K562 (cell line): ENCODE measurements around the gene RNF166. TPM values are rescaled to one million over a fixed set of nuclear protein-coding genes. Genes with fewer than 3 reads are reported as not detected.
A peak's percentile ranks its signal among the peaks of the same experiment; 100 is the strongest.

Source experiments
- CC2D1A ChIP-seq: fragments of 450-650 bp; IDR thresholded peaks from 2 replicates; pipeline ENCODE4 v1.6.1; 2017; ENCODE audit warnings: mild to moderate bottlenecking
- ERF ChIP-seq: fragments of 450-650 bp; formaldehyde crosslinking; IDR thresholded peaks from 2 replicates; pipeline ENCODE4 v1.4.0; 2020; ENCODE audit warnings: mild to moderate bottlenecking, mixed read lengths
- GABPA ChIP-seq: fragments of 200-800 bp; sonication (Bioruptor generic); conservative IDR thresholded peaks from 2 replicates; pipeline ENCODE4 v1.6.1; 2016; ENCODE audit warnings: low read depth, missing genetic modification characterization, missing compliant biosample characterization
- MBD2 ChIP-seq: sonication (generic); IDR thresholded peaks from 2 replicates; pipeline ENCODE4 v1.6.1; 2016; ENCODE audit warnings: low read depth, borderline replicate concordance
- MTF1 ChIP-seq: fragments of 250-450 bp; sonication (Bioruptor Pico); IDR thresholded peaks from 2 replicates; pipeline ENCODE4 v1.9.0; 2021; ENCODE audit warnings: moderate library complexity, mild to moderate bottlenecking, inconsistent platforms, borderline replicate concordance
- POLR2A ChIP-seq: fragments of 450-650 bp; conservative IDR thresholded peaks from 2 replicates; pipeline ENCODE4 v1.6.1; 2016
- PRMT5 ChIP-seq: sonication (generic); formaldehyde crosslinking; IDR thresholded peaks from 2 replicates; pipeline ENCODE4 v1.5.0; 2020; ENCODE audit warnings: missing genetic modification reagents
- RERE ChIP-seq: sonication (generic); formaldehyde crosslinking; IDR thresholded peaks from 2 replicates; pipeline ENCODE4 v1.8.0; 2023; ENCODE audit warnings: missing genetic modification reagents, mild to moderate bottlenecking, borderline replicate concordance
- TCF3 ChIP-seq: sonication (generic); formaldehyde crosslinking; IDR thresholded peaks from 2 replicates; pipeline ENCODE4 v1.4.0; 2020; ENCODE audit warnings: mild to moderate bottlenecking, missing genetic modification reagents
- THRB ChIP-seq: fragments of 450-650 bp; formaldehyde crosslinking; conservative IDR thresholded peaks from 2 replicates; pipeline ENCODE4 v1.4.0; 2022; ENCODE audit warnings: mild to moderate bottlenecking, missing genetic modification characterization
- ZBTB17 ChIP-seq: fragments of 450-650 bp; formaldehyde crosslinking; IDR thresholded peaks from 2 replicates; pipeline ENCODE4 v1.4.0; 2020; ENCODE audit warnings: mild to moderate bottlenecking
- ZNF146 ChIP-seq: IDR thresholded peaks from one replicate; pipeline ENCODE4 v1.6.1; 2018; ENCODE audit warnings: missing compliant biosample characterization; ENCODE audit not compliant: unreplicated experiment
- ZNF224 ChIP-seq: sonication (generic); formaldehyde crosslinking; IDR thresholded peaks from 2 replicates; pipeline ENCODE4 v1.8.0; 2022; ENCODE audit warnings: mild to moderate bottlenecking, missing genetic modification reagents
- ZNF75A ChIP-seq: fragments of 450-650 bp; formaldehyde crosslinking; IDR thresholded peaks from 2 replicates; pipeline ENCODE4 v1.4.0; 2020; ENCODE audit warnings: mild to moderate bottlenecking
- polyA plus RNA-seq, 8 experiments: library from polyadenylated mRNA; depleted of rRNA in 4 of 8; stranded (reverse) in 5 of 8; unstranded in 3 of 8; fragments of >200 nt; fragmentation: Nextera tagmentation in 2 of 8; fragmentation: Illumina TruSeq in 1 of 8; extraction: Ambion mirVana in 2 of 8; extraction: Trizol in 1 of 8; gene quantifications; 2 replicates each; pipeline versions ENCODE4 v1.2.1 to v1.2.3, GENCODE V29; 2011 to 2014; ENCODE audit warnings: inconsistent platforms in 1 of 8, missing spikeins in 1 of 8
- total RNA-seq, 7 experiments: library from RNA; depleted of rRNA in 6 of 7; stranded (reverse); fragments of >200 nt in 6 of 7; fragmentation: Illumina TruSeq in 2 of 7; extraction: Trizol in 2 of 7; gene quantifications; 2 replicates each; pipeline versions ENCODE4 v1.2.1 to v1.2.3, GENCODE V29; 2011 to 2021; ENCODE audit warnings: low replicate concordance in 1 of 7
- TF ChIP-seq, protein P1 (sequence below), 2 experiments: fragments of 450-650 bp in 1 of 2; sonication (generic) in 1 of 2; formaldehyde crosslinking in 1 of 2; IDR thresholded peaks in 1 of 2; conservative IDR thresholded peaks in 1 of 2; 2 replicates each; pipeline versions ENCODE4 v1.6.1 to v1.8.1; 2016 to 2023; ENCODE audit warnings: mild to moderate bottlenecking in 2 of 2, moderate library complexity in 2 of 2, inconsistent platforms in 1 of 2, missing genetic modification reagents in 1 of 2
- TF ChIP-seq, protein P2 (sequence below), 3 experiments: fragments of 200-800 bp in 1 of 3; fragments of 250-450 bp in 1 of 3; fragments of 450-650 bp in 1 of 3; sonication (Bioruptor Pico) in 1 of 3; sonication (Bioruptor generic) in 1 of 3; formaldehyde crosslinking in 1 of 3; IDR thresholded peaks; 2 replicates each; pipeline versions ENCODE4 v1.6.1 to v1.8.0; 2016 to 2022; ENCODE audit warnings: mild to moderate bottlenecking in 2 of 3, missing genetic modification characterization in 2 of 3, missing compliant biosample characterization in 1 of 3, moderate library complexity in 1 of 3

The RNF166 gene
- total and polyA plus RNA-seq, 9 of the 15 experiments (the other 6 are each of a cell fraction or from before 2014, with no cell fraction given), result 0.56 to 60.3 (median 19.5) TPM

GRCh38 chr16:88747588-88748301 lies 41.5 kb upstream of the RNF166 start (continued):
- TF ChIP-seq, protein P1, sequence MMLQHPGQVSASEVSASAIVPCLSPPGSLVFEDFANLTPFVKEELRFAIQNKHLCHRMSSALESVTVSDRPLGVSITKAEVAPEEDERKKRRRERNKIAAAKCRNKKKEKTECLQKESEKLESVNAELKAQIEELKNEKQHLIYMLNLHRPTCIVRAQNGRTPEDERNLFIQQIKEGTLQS (IDR thresholded peaks at IDR 0.05), result no peak
- TF ChIP-seq, protein P1 (CRISPR knock-in tag; conservative IDR thresholded peaks at IDR 0.05), result no peak
- no peak for TF ChIP-seq MTF1 (CRISPR knock-in tag)
- no peak for TF ChIP-seq ERF (CRISPR knock-in tag)
- 0 out of 2 replicates have a peak, but pooled peaks have one; percentile 4 for TF ChIP-seq THRB
- TF ChIP-seq MBD2, result no peak
- TF ChIP-seq CC2D1A, result no peak
- no peak for TF ChIP-seq ZNF75A (CRISPR knock-in tag)
- no peak for TF ChIP-seq RERE (CRISPR knock-in tag)
- TF ChIP-seq, protein P2, sequence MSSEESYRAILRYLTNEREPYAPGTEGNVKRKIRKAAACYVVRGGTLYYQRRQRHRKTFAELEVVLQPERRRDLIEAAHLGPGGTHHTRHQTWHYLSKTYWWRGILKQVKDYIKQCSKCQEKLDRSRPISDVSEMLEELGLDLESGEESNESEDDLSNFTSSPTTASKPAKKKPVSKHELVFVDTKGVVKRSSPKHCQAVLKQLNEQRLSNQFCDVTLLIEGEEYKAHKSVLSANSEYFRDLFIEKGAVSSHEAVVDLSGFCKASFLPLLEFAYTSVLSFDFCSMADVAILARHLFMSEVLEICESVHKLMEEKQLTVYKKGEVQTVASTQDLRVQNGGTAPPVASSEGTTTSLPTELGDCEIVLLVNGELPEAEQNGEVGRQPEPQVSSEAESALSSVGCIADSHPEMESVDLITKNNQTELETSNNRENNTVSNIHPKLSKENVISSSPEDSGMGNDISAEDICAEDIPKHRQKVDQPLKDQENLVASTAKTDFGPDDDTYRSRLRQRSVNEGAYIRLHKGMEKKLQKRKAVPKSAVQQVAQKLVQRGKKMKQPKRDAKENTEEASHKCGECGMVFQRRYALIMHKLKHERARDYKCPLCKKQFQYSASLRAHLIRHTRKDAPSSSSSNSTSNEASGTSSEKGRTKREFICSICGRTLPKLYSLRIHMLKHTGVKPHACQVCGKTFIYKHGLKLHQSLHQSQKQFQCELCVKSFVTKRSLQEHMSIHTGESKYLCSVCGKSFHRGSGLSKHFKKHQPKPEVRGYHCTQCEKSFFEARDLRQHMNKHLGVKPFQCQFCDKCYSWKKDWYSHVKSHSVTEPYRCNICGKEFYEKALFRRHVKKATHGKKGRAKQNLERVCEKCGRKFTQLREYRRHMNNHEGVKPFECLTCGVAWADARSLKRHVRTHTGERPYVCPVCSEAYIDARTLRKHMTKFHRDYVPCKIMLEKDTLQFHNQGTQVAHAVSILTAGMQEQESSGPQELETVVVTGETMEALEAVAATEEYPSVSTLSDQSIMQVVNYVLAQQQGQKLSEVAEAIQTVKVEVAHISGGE (CRISPR knock-in tag; IDR thresholded peaks at IDR 0.05), result no peak
- no peak for TF ChIP-seq PRMT5 (CRISPR knock-in tag)
- TF ChIP-seq ZBTB17 (CRISPR knock-in tag), result no peak
- TF ChIP-seq ZNF224 (CRISPR knock-in tag), result no peak
- TF ChIP-seq GABPA, result no peak
- no peak for TF ChIP-seq TCF3 (CRISPR knock-in tag)
- TF ChIP-seq ZNF146 (CRISPR knock-in tag), result no peak
- TF ChIP-seq POLR2A, result no peak
